ENCODE results near the gene SIPA1L3.

GRCh38 chr19:38022791-38023670 lies 116.0 kb downstream of the SIPA1L3 start:
- TF ChIP-seq USF2 (IDR thresholded peaks at IDR 0.05): no peak
- TF ChIP-seq CTCF (IDR thresholded peaks at IDR 0.05): no peak
- TF ChIP-seq PBX3 (IDR thresholded peaks at IDR 0.05): no peak
- TF ChIP-seq JUN (IDR thresholded peaks at IDR 0.05): no peak
- no peak for TF ChIP-seq EHMT2 (IDR thresholded peaks at IDR 0.05; ENCODE audit: low read depth)
- TF ChIP-seq REST (IDR thresholded peaks at IDR 0.05): no peak
- TF ChIP-seq ZSCAN20 (CRISPR knock-in tag; IDR thresholded peaks at IDR 0.05): no peak
- no peak for TF ChIP-seq RAD21 (conservative IDR thresholded peaks at IDR 0.05 in 1 of 2, IDR thresholded peaks at IDR 0.05 in 1 of 2)
